H9 (cell line): ENCODE measurements around the gene TSPYL6. TPM values are rescaled to one million over a fixed set of nuclear protein-coding genes. Genes with fewer than 3 reads are reported as not detected.

Experiments
- DNase-seq: peaks from one replicate; pipeline ENCODE4 v3.0.0-alpha.2; 2017
- H2AFZ ChIP-seq: one replicate; pipeline ENCODE4 v1.6.1; 2013; ENCODE audit warnings: mild to moderate bottlenecking, low read length, control low read depth, moderate library complexity
- H2AK5ac ChIP-seq: 2 replicates; pipeline ENCODE4 v1.6.1; 2013; ENCODE audit warnings: low read length, control low read depth, mixed read lengths; ENCODE audit not compliant: insufficient read length
- H2BK120ac ChIP-seq: one replicate; pipeline ENCODE4 v1.6.1; 2013; ENCODE audit warnings: low read depth, mild to moderate bottlenecking, low read length, control low read depth, inconsistent platforms; ENCODE audit not compliant: poor library complexity, severe bottlenecking
- H2BK12ac ChIP-seq: 2 replicates; pipeline ENCODE4 v1.6.1; 2013; ENCODE audit warnings: low read length, control low read depth, mixed read lengths, low read depth; ENCODE audit not compliant: insufficient read length
- H2BK15ac ChIP-seq: 2 replicates; pipeline ENCODE4 v1.6.1; 2013; ENCODE audit warnings: low read depth, low read length, control low read depth
- H2BK20ac ChIP-seq: one replicate; pipeline ENCODE4 v1.6.1; 2013; ENCODE audit warnings: low read depth, mild to moderate bottlenecking, low read length, control low read depth, inconsistent platforms; ENCODE audit not compliant: poor library complexity, severe bottlenecking
- H2BK5ac ChIP-seq: 2 replicates; pipeline ENCODE4 v1.6.1; 2013; ENCODE audit warnings: low read length, control low read depth, mixed read lengths; ENCODE audit not compliant: insufficient read length
- H3K14ac ChIP-seq: 2 replicates; pipeline ENCODE4 v1.6.1; 2013; ENCODE audit warnings: low read length, control low read depth; ENCODE audit not compliant: insufficient read depth
- H3K18ac ChIP-seq: 2 replicates; pipeline ENCODE4 v1.6.1; 2013; ENCODE audit warnings: low read depth, mild to moderate bottlenecking, mixed read lengths, low read length, control low read depth; ENCODE audit not compliant: insufficient read length
- H3K23ac ChIP-seq: 2 replicates; pipeline ENCODE4 v1.6.1; 2013; ENCODE audit warnings: low read length, control low read depth, mixed read lengths, low read depth; ENCODE audit not compliant: insufficient read length
- H3K23me2 ChIP-seq: 2 replicates; pipeline ENCODE4 v1.6.1; 2013; ENCODE audit warnings: low read depth, mild to moderate bottlenecking, mixed read lengths, low read length, control low read depth; ENCODE audit not compliant: insufficient read length, poor library complexity, severe bottlenecking
- H3K27ac ChIP-seq: 2 replicates; pipeline ENCODE4 v1.5.1; 2013; ENCODE audit warnings: low read length, control low read depth, mixed read lengths, low read depth; ENCODE audit not compliant: insufficient read length
- H3K27me3 ChIP-seq: 2 replicates; pipeline ENCODE4 v1.6.1; 2013; ENCODE audit warnings: low read length, control low read depth, inconsistent platforms; ENCODE audit not compliant: insufficient read depth
- H3K4ac ChIP-seq: 2 replicates; pipeline ENCODE4 v1.6.1; 2013; ENCODE audit warnings: low read depth, mild to moderate bottlenecking, control low read depth, inconsistent platforms, low read length, moderate library complexity
- H3K4me1 ChIP-seq: 2 replicates; pipeline ENCODE4 v1.6.1; 2013; ENCODE audit warnings: low read length, control low read depth, inconsistent platforms; ENCODE audit not compliant: insufficient read depth
- H3K4me2 ChIP-seq: 2 replicates; pipeline ENCODE4 v1.6.1; 2013; ENCODE audit warnings: low read length, control low read depth, mixed read lengths; ENCODE audit not compliant: insufficient read length, insufficient read depth
- H3K56ac ChIP-seq: 2 replicates; pipeline ENCODE4 v1.6.1; 2013; ENCODE audit warnings: low read depth, mild to moderate bottlenecking, mixed read lengths, low read length, control low read depth; ENCODE audit not compliant: insufficient read length
- H3K79me1 ChIP-seq: 2 replicates; pipeline ENCODE4 v1.6.1; 2013; ENCODE audit warnings: low read depth, mild to moderate bottlenecking, moderate library complexity, low read length, control low read depth, inconsistent platforms; ENCODE audit not compliant: insufficient read depth, poor library complexity, severe bottlenecking
- H3K79me2 ChIP-seq: 2 replicates; pipeline ENCODE4 v1.6.1; 2013; ENCODE audit warnings: low read length, control low read depth, inconsistent platforms; ENCODE audit not compliant: insufficient read depth
- H3K9ac ChIP-seq: 2 replicates; pipeline ENCODE4 v1.6.1; 2013; ENCODE audit warnings: low read length, control low read depth, mixed read lengths; ENCODE audit not compliant: insufficient read length; ENCODE audit errors: extremely low read depth
- H3K9me3 ChIP-seq: one replicate; pipeline ENCODE4 v1.6.1; 2013; ENCODE audit warnings: low read depth, low read length, inconsistent platforms; ENCODE audit not compliant: control insufficient read depth
- H3T11ph ChIP-seq: one replicate; pipeline ENCODE4 v1.6.1; 2013; ENCODE audit warnings: mild to moderate bottlenecking, low read length, control low read depth, inconsistent platforms
- H4K20me1 ChIP-seq: one replicate; pipeline ENCODE4 v1.6.1; 2013; ENCODE audit not compliant: control insufficient read depth, insufficient read length, insufficient read depth
- H4K5ac ChIP-seq: 2 replicates; pipeline ENCODE4 v1.6.1; 2013; ENCODE audit warnings: low read depth, mild to moderate bottlenecking, mixed read lengths, low read length, control low read depth; ENCODE audit not compliant: insufficient read length
- H4K8ac ChIP-seq: replicated peaks from 2 replicates; pipeline ENCODE4 v1.6.1; 2013; ENCODE audit warnings: low read length, control low read depth, mixed read lengths, low read depth; ENCODE audit not compliant: insufficient read length
- H4K91ac ChIP-seq: 2 replicates; pipeline ENCODE4 v1.6.1; 2013; ENCODE audit warnings: low read depth, mild to moderate bottlenecking, moderate library complexity, mixed read lengths, low read length, control low read depth; ENCODE audit not compliant: insufficient read length
- H3K27ac Mint-ChIP-seq, 3 experiments: 2 replicates in 2 of 3; 3 replicates in 1 of 3; pipeline ENCODE4 v1.8.0; 2020 to 2021; ENCODE audit warnings: mixed read lengths in 3 of 3, mild to moderate bottlenecking in 1 of 3, moderate library complexity in 1 of 3
- H3K27me3 Mint-ChIP-seq: 2 replicates; pipeline ENCODE4 v1.8.0; 2021; ENCODE audit warnings: low read depth, mild to moderate bottlenecking, moderate library complexity, mixed read lengths
- H3K36me3 Mint-ChIP-seq, 3 experiments: 2 replicates in 2 of 3; 3 replicates in 1 of 3; pipeline ENCODE4 v1.8.0; 2020 to 2021; ENCODE audit warnings: low read depth in 3 of 3, mixed read lengths in 3 of 3; ENCODE audit not compliant: insufficient read depth in 1 of 3
- H3K4me1 Mint-ChIP-seq, 2 experiments: 2 replicates each; pipeline ENCODE4 v1.8.0; 2020; ENCODE audit warnings: mixed read lengths in 2 of 2
- H3K4me3 Mint-ChIP-seq, 2 experiments: 2 replicates in 1 of 2; 3 replicates in 1 of 2; pipeline ENCODE4 v1.8.0; 2020 to 2021; ENCODE audit warnings: mild to moderate bottlenecking in 2 of 2, mixed read lengths in 2 of 2, moderate library complexity in 1 of 2
- H3K9me3 Mint-ChIP-seq, 2 experiments: 2 replicates in 1 of 2; 3 replicates in 1 of 2; pipeline ENCODE4 v1.8.0; 2020; ENCODE audit warnings: mild to moderate bottlenecking in 2 of 2, mixed read lengths in 2 of 2, moderate library complexity in 1 of 2
- WGBS: extraction: QIAGEN DNeasy Blood & Tissue Kit; methylation state at CpG from one replicate; pipeline ENCODE4 v1.1.7; 2013; ENCODE audit warnings: missing lambda C conversion rate, low lambda C conversion rate, mixed read lengths; ENCODE audit not compliant: insufficient read length; ENCODE audit errors: extremely low coverage; 5-methylcytosine and 5-hydroxymethylcytosine counted together
- total RNA-seq: library from RNA; stranded (reverse); gene quantifications from 2 replicates; pipeline ENCODE4 v1.2.1, GENCODE V29; 2021
- TF ChIP-seq, protein P1 (sequence below): fragments of 200-600 bp; sonication (generic); conservative IDR thresholded peaks from 3 replicates; pipeline ENCODE4 v1.8.0; 2021; ENCODE audit warnings: antibody characterized with exemption, mild to moderate bottlenecking

TSPYL6 gene
- total RNA-seq, 1 experiment from 2014 or later, result not detected

- Histone ChIP-seq H2BK20ac (no peak overlapping the region), H3K79me2 (no peaks in the 10 kb centered on the region), H3K9me3 (no peaks in the 10 kb centered on the region), H3K4me1 (no peaks in the 10 kb centered on the region; the same call in 1 of the 2 replicates), H3K4me2 (no peak overlapping the region), H2AK5ac (no peak overlapping the region), H2BK15ac (no peak overlapping the region), H3K4ac (no peak overlapping the region), H3K14ac (no peak overlapping the region), H2BK5ac (no peak overlapping the region), H3K27ac (no peak overlapping the region), H3K23me2 (no peaks in the 10 kb centered on the region), H4K20me1 (no peaks in the 10 kb centered on the region), H4K91ac (no peak overlapping the region), H2BK120ac (no peak overlapping the region), H4K8ac (no peak overlapping the region), H4K5ac (no peak overlapping the region), H3K27me3 (no peaks in the 10 kb centered on the region), H3K18ac (no peak overlapping the region), H3K9ac (no peak overlapping the region), H2AFZ (no peak overlapping the region), H3K79me1 (no peaks in the 10 kb centered on the region), H3K23ac (no peak overlapping the region), H2BK12ac (no peak overlapping the region), H3K56ac (no peak overlapping the region), H3T11ph (no peak overlapping the region)
- DNase-seq, result no peak
- Mint-ChIP-seq H3K9me3 (no peaks in the 10 kb centered on the region), H3K4me3 (no peak overlapping the region), H3K27ac (no peak overlapping the region), H3K27me3 (no peaks in the 10 kb centered on the region), H3K36me3 (no peaks in the 10 kb centered on the region), H3K4me1 (peaks cover 3 to 4% of the 10 kb centered on the region in 2 experiments; a peak in 1 of 4 replicates)
- WGBS, result no CpG with 5 or more reads among the region's 2 CpGs
- TF ChIP-seq, protein P1, sequence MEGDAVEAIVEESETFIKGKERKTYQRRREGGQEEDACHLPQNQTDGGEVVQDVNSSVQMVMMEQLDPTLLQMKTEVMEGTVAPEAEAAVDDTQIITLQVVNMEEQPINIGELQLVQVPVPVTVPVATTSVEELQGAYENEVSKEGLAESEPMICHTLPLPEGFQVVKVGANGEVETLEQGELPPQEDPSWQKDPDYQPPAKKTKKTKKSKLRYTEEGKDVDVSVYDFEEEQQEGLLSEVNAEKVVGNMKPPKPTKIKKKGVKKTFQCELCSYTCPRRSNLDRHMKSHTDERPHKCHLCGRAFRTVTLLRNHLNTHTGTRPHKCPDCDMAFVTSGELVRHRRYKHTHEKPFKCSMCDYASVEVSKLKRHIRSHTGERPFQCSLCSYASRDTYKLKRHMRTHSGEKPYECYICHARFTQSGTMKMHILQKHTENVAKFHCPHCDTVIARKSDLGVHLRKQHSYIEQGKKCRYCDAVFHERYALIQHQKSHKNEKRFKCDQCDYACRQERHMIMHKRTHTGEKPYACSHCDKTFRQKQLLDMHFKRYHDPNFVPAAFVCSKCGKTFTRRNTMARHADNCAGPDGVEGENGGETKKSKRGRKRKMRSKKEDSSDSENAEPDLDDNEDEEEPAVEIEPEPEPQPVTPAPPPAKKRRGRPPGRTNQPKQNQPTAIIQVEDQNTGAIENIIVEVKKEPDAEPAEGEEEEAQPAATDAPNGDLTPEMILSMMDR, result peak; percentile 62
Measured at GRCh38 chr2:54206596-54206995, 49.4 kb downstream of the TSPYL6 start.
